ENCODE results near the gene LSAMP. TPM values are rescaled to one million over a fixed set of nuclear protein-coding genes. Genes with fewer than 3 reads are reported as not detected.

The LSAMP gene
- total RNA-seq, 6 experiments from 2014 or later, result under 0.01 to 0.22 (median 0.12) TPM; not detected in 1

DNA sequence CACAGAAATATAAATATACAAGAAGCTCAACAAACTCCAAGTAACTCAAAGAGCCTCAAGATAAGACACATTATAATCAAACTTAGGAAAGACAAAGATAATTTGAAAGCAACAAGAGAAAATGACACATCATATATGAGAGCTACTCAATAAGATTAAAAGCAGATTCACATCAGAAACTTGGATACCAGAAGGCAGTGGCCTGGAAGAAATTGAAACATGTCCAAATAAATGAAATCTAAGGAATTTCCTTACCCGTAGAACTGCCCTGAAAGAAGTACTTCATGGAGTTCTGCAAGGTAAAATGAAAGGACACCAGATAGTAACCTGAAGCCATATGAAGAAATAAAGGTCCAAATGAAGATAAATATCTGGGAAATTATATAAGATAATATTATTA is 113.9 kb downstream of the LSAMP start:
- Histone ChIP-seq H3K4me1 (no peaks in the 10 kb centered on the region), H3K27ac (no peak overlapping the region), H3K36me3 (no peaks in the 10 kb centered on the region), H3K9me3 (no peaks in the 10 kb centered on the region), H3K4me3 (no peak overlapping the region), H3K27me3 (no peaks in the 10 kb centered on the region)
- ATAC-seq, result no peak
- no peak for DNase-seq
- intact Hi-C loops (cut with DNase I), result no loop called here
- 25% methylated on average over 1 of the region's 1 CpG for WGBS (ENCODE audit: insufficient coverage, low coverage, low lambda C conversion rate, missing lambda C conversion rate)
- no peak for TF ChIP-seq POLR2A (IDR thresholded peaks at IDR 0.05)
- TF ChIP-seq, protein P1, sequence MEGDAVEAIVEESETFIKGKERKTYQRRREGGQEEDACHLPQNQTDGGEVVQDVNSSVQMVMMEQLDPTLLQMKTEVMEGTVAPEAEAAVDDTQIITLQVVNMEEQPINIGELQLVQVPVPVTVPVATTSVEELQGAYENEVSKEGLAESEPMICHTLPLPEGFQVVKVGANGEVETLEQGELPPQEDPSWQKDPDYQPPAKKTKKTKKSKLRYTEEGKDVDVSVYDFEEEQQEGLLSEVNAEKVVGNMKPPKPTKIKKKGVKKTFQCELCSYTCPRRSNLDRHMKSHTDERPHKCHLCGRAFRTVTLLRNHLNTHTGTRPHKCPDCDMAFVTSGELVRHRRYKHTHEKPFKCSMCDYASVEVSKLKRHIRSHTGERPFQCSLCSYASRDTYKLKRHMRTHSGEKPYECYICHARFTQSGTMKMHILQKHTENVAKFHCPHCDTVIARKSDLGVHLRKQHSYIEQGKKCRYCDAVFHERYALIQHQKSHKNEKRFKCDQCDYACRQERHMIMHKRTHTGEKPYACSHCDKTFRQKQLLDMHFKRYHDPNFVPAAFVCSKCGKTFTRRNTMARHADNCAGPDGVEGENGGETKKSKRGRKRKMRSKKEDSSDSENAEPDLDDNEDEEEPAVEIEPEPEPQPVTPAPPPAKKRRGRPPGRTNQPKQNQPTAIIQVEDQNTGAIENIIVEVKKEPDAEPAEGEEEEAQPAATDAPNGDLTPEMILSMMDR (IDR thresholded peaks at IDR 0.05), result no peak

DNA sequence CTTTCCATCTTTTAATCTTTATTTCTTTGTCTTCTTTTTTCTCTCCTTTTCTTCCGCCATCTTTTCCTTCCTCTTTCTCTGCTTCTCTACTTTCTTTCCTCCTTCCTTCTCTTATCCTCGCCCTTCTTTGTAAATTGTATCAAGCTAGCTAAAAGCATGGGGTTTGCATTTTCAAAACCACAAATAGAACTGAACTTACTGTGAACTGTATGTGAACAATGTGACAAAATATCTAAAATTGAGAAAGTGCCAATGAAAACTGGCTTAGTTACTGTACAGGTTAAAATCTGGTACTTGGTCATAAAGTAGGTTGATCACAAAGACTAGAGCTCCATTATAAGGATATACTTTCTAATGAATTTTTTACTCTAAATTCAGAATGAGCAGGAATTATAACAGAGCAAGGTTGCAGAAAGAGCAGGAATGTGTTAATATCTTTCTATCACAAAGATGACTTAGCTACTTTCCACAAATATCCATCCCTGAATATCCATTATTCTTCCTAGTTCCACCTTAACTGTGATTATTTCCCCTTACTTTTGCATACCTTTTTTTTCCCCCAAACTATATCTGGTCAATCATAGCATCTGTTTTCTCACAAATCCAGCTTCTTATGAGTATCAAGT is 122.4 kb downstream of the LSAMP start:
- ATAC-seq (no peak), DNase-seq (no peak)
- no peak overlapping the region for H3K27ac ChIP-seq
- intact Hi-C loops (cut with DNase I), result no loop called here
- no peaks in the 10 kb centered on the region for H3K36me3 ChIP-seq
- no peaks in the 10 kb centered on the region for H3K4me1 ChIP-seq
- 30% methylated on average over 2 of the region's 2 CpGs for WGBS (ENCODE audit: insufficient coverage, low coverage, low lambda C conversion rate, missing lambda C conversion rate)
- H3K4me3 ChIP-seq, result no peak overlapping the region
- TF ChIP-seq, protein P1 (IDR thresholded peaks at IDR 0.05), result no peak
- TF ChIP-seq POLR2A (IDR thresholded peaks at IDR 0.05), result no peak
- no peaks in the 10 kb centered on the region for H3K27me3 ChIP-seq
- no peaks in the 10 kb centered on the region for H3K9me3 ChIP-seq

DNA sequence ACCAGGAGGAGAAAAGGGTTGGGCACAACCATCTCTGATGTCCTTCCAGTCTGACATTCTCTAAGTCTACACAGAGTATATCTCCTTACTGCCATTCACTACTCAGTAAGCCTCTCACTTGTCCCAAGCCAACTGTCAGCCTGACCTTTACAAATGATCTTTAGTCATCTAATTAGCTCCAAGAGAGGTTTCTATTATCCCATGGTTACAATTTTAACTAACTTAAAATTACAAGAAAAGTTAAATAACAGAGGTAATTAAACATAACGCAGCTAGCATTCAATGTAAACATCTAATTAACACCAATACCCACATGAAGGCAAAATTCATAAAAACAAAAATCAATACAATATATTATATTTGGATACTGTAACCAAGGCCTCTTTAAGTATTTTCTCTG is 126.9 kb downstream of the LSAMP start:
- DNase-seq (no peak), ATAC-seq (no peak)
- Histone ChIP-seq H3K27me3 (no peaks in the 10 kb centered on the region), H3K9me3 (no peaks in the 10 kb centered on the region), H3K36me3 (no peaks in the 10 kb centered on the region), H3K4me3 (no peak overlapping the region), H3K27ac (no peak overlapping the region), H3K4me1 (no peaks in the 10 kb centered on the region)
- intact Hi-C loops (cut with DNase I), result no loop called here
- no peak for TF ChIP-seq POLR2A (IDR thresholded peaks at IDR 0.05)
- TF ChIP-seq, protein P1 (IDR thresholded peaks at IDR 0.05), result no peak
- WGBS (ENCODE audit: insufficient coverage, low coverage, low lambda C conversion rate, missing lambda C conversion rate), result 68% methylated on average over 1 of the region's 1 CpG

DNA sequence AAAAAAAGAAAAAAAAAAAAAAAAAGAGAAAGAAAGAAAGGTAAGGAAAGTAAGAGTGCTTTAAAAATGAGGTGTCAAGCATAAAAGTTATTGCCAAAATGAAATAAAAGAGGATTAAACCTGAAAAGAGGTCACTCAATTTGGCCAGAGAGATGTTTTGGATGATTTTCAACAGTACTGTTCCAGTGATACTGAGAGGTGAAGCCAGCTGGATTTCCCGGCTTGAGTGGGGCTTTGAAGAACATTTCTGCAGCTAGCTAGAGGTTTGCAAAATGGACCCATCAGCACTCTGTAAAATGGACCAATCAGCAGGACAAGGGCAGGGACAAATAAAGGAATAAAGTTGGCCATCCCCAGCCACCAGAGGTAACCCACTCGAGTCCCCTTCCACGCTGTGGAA is 128.5 kb downstream of the LSAMP start:
- Histone ChIP-seq H3K27me3 (no peaks in the 10 kb centered on the region), H3K9me3 (no peaks in the 10 kb centered on the region), H3K27ac (no peak overlapping the region), H3K4me3 (no peak overlapping the region), H3K4me1 (no peaks in the 10 kb centered on the region), H3K36me3 (no peaks in the 10 kb centered on the region)
- WGBS (ENCODE audit: insufficient coverage, low coverage, low lambda C conversion rate, missing lambda C conversion rate), result 80% methylated on average over 1 of the region's 3 CpGs
- TF ChIP-seq POLR2A (IDR thresholded peaks at IDR 0.05), result no peak
- TF ChIP-seq, protein P1 (IDR thresholded peaks at IDR 0.05), result no peak
- DNase-seq (no peak), ATAC-seq (no peak)
- intact Hi-C loops (cut with DNase I), result no loop called here

DNA sequence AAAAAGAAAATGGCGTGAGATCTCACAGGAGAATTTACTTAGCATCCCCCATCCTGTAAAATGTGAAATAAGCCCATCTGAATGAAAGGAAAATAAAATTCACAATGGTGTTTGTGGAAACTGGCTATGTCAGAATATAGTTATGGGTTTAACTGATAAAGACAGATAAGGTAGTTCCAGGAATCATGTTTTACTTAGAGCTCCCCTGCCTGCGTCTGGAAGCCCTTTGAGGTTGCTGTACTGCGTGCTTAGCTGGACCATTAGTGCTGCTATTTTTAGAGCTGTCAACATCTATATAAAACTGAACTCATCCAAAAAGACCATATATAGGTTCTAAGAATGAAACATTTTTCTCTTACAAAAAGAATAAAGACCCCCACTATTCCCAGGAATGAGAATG is 130.8 kb downstream of the LSAMP start:
- WGBS (ENCODE audit: insufficient coverage, low coverage, low lambda C conversion rate, missing lambda C conversion rate), result 38% methylated on average over 3 of the region's 3 CpGs
- no peak for TF ChIP-seq POLR2A (IDR thresholded peaks at IDR 0.05)
- TF ChIP-seq, protein P1 (IDR thresholded peaks at IDR 0.05), result no peak
- ATAC-seq (no peak), DNase-seq (no peak)
- H3K4me3 ChIP-seq, result no peak overlapping the region
- intact Hi-C loops (cut with DNase I), result no loop called here
- H3K27me3 ChIP-seq, result no peaks in the 10 kb centered on the region
- no peak overlapping the region for H3K27ac ChIP-seq
- no peaks in the 10 kb centered on the region for H3K4me1 ChIP-seq
- no peaks in the 10 kb centered on the region for H3K36me3 ChIP-seq
- no peaks in the 10 kb centered on the region for H3K9me3 ChIP-seq
